GM19324 (cell line): ENCODE measurements around the gene ATP6V1C2.

Experiments
- ATAC-seq: cut with Tn5 transposase; IDR thresholded peaks from one replicate; pipeline ENCODE4 v1.9.1; 2021; ENCODE audit warnings: mild to moderate bottlenecking, moderate library complexity; ENCODE audit not compliant: unreplicated experiment, low FRiP score

ATP6V1C2 gene, protein sequence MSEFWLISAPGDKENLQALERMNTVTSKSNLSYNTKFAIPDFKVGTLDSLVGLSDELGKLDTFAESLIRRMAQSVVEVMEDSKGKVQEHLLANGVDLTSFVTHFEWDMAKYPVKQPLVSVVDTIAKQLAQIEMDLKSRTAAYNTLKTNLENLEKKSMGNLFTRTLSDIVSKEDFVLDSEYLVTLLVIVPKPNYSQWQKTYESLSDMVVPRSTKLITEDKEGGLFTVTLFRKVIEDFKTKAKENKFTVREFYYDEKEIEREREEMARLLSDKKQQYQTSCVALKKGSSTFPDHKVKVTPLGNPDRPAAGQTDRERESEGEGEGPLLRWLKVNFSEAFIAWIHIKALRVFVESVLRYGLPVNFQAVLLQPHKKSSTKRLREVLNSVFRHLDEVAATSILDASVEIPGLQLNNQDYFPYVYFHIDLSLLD

DNA sequence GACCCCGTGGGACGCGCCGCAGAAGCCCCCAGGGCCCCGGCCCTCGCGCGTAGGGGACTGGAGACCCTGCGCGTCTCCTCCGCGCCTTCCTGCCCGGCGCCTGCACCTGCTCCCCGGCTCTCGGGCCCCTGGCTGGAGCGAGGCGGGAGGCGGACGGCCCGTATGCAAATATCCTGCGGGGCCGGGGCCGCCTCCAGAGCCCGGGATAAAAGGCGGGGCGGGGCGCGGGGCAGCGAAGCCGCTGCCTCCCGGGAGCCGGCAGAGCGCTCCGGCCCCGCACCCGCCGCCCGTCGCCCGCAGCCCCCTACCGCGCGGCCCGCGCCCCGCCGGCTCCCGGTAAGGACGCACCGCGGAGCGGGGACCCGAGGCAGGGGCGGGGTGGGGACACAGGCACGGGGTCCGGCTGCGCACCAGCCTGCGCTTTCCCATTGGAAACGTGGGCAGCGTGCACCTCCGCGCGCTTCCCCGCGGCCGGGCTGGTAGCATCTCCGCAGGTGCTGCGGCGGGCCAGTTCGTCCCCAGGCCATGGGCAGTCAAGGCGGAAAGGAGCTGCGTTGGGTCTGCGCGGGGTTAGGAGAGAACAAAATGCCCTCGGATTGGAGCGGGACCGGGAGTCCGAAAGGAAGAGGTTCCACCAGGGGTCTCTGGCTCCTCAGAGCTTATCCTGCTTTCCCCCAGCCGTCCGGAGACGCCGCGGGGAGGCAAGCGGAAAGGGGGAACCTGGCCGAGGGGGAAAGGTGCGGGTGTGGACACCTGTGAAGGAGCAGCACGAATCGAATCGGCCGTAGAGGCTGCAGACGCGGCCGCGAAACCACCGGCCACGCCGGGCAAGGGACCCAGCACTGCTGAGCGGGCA, at the start of gene ATP6V1C2:
TSS of gene ATP6V1C2 (plus strand) at position 235 of the 856 bp plus-strand sequence. CDS start 1,220 bp downstream, outside the sequence.
- no peak for ATAC-seq

DNA sequence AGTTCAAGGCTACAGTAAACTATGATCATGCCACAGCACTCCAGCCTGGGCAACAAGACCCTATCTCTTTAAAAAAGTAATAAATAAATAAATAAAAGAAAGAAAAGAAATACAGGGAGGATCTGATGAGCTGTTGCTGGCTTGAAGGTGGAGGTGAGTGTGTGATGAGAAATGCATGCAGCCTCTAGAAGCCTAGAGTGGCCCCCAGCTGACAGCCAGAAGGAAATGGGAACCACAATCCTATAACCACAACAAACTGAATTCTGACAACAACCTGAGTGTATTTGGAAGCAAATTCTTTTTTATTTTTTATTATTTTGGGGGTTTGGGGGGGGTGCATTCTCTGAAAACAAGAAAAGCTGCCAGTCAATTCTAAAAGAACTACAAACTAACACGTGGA, 46.3 kb upstream of the ATP6V1C2 start:
- ATAC-seq: no peak

DNA sequence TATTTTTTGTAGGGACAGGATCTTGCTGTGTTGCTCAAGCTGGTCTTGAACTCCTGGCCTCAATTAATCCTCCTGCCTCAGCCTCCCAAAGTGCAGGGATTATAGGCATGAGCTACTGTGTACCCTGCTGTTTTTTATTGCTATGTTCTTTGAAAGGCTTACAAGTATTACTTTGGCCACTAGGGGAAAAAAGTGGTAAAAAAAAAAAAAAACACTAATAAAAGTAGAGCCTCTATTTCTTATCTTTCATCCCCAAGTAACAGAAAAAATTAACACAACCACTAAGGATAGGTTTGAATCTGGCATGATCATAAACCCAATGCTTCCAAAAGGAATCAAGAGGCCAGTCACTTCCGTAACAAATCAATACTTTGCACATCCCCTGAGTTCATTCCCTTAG, 43.2 kb upstream of the ATP6V1C2 start:
- ATAC-seq: no peak

DNA sequence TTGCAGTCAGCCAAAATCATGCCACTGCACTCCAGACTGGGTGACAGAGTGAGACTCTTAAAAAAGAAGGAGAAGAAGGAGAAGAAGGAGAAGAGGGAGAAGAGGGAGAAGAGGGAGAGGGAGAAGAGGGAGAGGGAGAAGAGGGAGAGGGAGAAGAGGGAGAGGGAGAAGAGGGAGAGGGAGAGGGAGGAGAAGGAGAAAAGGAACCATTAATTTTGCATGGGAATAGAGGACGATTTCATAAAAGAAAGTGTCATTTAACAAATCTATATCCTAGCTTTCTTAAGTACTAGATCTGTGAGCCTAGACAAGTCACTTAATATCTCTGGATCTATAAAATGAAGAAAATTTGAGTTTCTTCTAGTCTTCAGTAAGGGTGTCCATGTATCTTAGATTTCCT, 41.2 kb upstream of the ATP6V1C2 start:
- no peak for ATAC-seq

DNA sequence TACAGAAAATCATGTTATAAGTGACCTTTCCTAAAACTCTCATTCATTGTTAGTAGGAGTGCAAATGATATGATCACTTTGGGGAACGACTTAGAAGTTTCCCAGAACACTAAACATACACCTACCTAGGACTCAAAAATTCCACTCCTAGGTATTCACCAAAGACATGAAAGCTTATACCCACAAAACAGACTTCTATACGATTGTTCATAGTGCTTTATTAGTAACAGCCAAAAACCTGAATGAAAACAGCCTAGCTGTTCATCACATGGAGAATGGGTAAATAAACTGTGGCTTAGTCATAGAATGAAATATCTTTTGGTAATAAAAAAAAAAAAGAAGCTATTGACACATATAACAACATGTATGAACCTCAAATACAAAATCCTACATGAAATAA, 40.5 kb upstream of the ATP6V1C2 start:
- no peak for ATAC-seq

DNA sequence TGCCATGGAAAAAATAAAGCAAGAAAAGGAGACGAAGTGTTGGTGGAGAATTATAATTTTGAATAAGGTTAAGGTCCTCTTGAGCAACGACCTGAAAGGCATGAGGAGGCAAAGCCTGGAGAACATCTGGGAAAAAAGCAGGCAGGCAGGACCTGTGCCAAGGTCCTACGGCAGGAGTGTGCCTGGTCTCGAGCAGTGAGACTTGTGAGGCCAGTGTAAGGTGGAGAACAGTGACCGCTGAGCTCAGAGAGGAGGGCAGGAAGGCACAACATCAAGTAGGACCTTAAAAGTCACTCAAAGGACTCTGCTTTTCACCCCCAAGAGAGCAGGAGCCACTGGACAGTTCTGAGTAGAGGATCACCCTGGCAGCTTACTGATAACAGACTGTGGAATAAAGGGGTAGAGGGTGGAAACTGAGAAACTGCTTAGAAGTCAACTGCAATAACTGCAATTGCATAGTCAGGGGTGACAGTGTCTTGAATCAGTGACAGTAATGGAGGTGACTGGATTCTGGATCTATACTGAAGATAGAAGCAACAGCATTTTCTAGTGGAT, 35.2 kb upstream of the ATP6V1C2 start:
- no peak for ATAC-seq

DNA sequence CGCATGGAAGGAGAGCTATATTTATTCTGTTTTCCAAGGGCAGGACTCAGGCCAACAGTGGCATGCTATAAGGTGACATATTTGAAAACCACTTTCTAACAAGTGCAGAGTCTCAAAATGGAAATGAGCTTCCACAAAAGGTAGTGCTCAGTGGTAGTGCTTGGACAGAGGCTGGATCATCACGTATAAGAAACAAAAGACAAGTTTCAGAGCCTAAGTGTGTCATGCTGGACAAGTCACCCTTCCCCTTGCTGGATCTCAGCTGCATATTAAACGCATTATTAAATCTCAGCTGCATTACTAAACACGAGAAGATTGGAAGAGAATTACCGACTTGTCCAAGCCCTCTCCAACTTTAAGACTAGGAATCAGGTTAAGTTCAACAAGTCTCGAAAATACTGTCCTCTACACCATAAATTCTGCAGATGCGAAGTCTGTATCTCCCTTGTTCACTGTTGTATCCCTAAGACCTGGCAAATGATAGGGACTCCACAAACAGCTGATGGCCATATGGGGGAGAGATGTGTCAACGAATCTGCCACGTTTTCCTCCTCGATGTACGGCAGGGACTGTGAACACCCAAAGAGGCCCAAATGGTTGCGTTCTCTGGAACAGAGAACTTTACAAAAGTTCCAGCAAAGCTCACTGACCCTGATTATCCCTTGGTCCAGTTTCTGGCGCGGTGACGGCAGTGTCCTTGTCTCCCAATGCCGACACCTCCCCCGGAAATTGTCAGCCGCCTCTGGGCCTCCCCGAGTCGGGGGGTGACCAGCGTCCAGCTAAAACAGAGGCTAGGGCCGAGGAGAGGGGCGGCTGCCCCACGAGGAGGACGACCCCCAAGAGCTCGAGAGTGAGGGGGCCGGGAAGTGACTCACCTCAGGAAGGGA, 32.3 kb upstream of the ATP6V1C2 start:
- ATAC-seq: peak; percentile 15

DNA sequence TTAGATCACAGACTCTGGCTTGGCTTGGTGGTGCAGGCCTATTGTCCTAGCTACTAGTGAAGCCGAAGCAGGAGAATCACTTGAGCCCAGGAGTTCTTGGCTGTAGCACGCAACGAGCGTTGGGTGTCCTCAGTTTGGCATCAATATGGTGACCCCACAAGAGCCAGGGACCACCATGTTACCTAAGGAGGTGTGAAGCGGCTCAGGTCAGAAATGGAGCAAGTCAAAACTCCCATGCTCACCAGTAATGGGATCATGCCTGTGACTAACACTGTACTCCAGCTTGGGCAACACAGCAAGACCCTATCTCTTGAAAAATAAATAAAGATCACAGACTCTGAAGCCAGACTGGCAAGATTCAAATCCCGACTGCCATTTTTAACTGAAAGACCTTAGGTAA, 29.9 kb upstream of the ATP6V1C2 start:
- ATAC-seq: no peak

DNA sequence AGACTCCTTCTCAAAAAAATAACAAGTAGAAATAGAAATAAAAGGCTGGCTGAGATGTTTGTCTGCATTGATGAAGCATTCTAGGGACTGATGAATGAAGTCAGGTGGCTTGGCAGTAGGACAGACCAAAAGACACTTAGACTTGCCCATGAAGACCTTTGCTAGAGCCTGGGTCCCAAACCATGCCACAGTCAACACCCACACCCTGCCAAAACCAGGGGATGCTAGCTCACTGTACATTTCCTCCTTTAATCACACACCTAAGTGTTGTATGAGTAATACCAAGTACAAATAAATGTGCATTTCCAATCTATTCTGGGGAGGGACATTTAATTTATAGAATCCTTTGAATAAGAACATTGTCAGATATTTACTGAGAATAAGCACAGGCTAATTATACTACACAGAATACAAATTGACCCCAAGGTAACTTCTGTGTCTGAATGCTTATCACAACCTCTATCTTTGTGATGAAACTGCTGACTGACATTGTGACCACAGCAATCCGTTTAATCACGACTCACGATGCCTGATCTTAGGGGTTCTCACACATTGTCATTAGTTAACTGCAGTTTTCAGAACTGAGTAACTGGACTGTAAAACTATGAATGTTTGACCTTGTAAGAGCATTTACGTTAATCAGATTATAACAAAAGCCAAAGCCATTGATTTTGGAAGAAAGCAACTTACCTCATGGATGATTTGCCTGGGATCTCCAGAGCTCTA, 21.2 kb upstream of the ATP6V1C2 start:
- ATAC-seq: no peak

DNA sequence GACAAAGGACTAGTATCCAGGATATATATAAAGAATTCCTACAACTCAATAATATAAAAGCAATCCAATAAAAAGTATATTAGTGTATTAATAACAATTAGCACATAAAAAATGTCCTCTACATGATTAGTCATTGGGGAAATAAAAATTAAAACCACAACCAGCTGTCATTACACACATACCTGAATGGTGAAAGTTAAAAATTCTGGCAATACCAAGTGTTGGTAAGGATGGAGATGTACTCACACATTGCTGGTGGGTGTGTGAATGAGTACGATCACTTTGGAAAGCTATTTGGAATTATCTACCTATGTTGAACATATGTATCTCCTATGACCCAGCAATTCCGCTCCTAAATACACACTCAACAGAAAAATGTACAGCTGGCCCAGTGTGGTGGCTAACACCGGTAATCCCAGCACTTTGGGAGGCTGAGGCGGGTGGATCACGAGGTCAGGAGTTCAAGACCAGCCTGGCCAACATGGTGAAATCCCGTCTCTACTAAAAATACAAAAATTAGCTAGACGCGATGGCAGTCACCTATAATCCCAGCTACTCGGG, 17.3 kb upstream of the ATP6V1C2 start:
- ATAC-seq: no peak

DNA sequence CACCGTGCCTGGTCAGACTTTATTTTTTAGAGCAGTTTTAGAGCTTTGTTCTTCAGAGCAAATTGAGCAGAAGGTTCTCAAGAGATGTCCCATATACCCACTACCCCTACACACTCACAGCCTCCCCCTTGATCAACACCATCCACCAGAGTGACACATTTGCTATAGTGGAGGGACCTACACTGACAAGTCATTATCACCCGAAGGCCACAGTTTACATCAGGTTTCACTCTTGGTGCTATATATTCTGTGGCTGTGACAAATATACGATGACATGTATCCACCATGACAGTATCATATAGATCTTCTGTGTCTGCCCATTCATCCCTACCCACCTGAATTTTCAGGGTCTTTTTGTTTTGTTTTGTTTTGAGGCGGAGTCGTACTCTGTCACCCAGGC, 15.4 kb upstream of the ATP6V1C2 start:
- ATAC-seq: no peak

DNA sequence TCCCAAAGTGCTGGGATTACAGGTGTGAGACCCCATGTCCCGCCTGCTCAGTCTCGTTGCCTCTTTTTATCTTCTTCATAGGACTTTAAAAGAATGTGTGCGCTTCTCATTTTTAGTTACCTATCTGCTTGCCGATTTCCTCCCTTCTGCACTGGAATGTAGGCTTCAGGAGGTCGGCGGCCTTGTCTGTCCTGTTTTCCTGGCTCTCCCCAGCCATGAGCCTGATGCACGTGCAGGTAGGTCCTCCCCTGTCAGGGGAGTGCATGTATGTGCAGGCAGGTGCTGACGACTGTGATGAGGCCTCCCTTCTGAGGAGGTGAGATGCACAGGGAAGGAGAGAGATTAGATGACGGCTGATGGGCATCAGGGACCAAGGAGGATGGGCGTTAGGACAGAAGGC, 13.6 kb upstream of the ATP6V1C2 start:
- no peak for ATAC-seq

DNA sequence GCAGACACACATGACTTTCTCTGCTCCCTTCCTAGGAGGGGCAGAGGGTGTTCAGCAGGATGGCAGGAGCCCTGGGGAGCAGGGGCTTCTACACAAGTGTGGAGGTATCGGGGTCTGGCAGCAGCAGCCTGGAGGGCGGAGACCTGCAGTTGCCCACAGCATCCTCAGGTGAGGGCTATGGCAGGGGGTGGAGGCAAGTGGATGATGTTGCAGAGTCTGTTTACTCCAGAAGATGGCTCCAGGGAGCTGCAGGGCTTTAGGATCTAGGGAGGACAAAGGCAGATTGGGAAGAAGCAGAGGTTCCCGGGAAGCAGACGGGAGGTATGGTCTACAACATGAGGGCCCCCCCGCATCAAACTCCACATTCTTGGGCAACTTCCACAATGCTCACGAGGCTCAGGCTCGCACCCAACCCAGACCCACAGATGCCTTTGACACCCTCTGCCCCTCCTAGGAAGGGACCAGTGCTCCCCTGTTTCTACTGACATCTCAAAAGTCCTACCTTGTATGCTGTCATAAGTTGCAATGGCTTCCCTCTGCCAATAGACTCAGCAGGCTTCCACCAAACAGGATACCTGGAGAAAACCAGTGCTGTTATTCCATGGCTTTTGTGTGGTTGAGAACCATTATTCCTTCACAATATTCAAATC, 12.0 kb upstream of the ATP6V1C2 start:
- no peak for ATAC-seq

DNA sequence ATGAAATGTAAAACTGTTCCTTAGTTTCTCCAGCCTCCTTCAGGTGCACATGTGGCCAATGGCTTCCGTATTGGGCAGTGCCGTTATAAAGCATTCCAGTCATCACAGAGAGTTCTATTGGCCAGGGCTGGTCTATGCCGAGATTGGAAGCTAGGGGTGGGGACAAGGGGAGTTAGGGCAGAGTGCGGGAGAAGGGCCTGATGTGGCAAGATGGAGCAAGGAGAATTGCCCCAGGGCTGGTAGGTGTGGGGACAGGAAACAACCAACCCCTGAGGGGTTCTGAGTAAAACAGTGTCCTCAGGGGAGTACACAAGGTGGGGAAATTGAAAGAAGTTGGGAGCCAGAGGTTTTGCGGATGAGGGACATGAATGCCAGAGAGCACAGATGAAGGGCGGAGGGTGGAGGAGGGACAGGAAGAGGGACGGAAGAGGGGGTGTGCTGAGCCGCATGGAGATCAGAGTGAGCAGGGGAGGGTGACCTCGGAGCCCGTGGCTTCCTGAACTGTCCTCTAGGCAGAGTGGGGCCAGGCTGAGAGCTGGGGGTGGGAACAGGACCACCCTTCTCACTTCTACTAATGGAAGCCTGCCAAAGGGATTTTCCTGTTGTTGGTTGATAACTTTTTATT, 9.1 kb upstream of the ATP6V1C2 start:
- ATAC-seq: no peak

DNA sequence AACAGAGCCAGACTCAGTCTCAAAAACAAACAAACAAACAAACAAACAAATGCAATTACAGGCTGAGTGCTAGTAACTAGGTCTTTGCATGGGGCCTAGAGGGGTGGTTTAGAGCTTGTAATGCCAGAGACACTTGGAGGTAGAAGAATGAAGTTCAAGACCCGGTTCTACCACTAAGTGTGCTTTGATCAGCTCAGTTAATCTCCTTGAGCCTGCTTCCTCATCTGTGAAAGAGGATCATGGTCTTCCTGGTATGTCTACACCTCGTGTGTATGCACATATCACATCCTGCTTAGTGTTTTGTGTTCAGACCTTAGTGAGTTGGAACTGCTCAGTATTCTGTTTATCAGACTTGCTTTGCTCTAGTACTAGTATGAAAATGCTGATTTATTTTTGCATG, 4.8 kb upstream of the ATP6V1C2 start:
- ATAC-seq: no peak

DNA sequence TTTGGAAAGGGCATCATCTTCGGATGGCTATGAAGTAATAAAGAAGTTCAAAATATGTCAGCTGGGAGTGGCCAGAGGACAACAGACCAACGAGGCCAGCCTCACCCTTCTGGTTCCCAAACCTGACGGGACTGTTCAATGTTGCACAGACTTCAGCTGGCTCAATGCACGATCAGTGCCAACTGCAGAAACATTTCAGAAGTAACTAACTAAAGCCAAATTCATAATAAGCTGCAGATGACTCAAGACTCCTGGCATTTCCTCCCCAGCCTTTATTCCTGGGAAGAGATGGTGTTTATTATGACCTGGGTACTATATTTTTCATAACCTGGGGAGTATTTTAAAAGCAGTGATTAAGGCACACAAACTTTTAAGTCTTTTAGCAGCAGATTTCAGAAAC, 3.8 kb upstream of the ATP6V1C2 start:
- no peak for ATAC-seq

DNA sequence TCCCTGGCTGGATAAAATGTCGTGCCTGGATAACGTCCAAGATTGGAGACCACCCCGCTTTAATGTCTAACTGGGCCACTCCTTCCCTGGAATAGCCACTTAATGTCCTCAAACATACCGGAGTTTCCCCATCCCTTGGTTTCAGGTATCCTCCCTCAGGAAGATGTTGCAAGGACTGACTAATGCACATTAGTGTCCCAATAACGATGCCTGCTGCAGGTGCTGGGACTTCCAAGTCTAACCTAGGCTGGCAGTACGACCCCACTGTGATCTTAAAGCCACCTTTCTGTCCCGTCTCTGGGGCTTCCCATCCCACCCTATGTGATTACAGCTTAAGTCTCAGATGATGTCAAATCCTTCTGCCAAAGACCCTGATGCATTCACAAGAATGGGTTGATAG, 1.1 kb upstream of the ATP6V1C2 start:
- no peak for ATAC-seq

DNA sequence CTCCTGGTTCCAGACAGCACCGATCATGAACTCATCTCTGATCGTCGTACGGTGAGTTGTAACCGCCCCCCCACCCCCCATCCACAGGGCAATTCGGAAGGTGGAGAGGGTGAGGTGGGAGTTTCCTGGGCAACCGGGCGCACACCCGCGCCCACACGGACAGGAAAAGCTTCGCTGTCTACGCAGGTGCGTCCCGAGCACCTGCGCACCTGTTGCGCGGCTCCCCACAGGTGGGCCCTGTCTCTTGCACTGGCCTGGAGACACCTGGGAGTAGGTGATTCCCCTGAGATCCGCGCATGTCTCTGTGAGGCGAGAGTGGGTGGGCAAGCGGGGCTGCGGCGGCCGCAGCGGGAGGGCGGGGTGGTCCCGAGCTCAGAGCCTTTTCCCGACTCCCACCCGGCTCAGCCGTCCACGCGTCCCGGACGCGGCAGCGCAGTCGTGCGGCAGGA, 459 bp upstream of the ATP6V1C2 start:
- no peak for ATAC-seq
